Measurements from ENCODE around the gene MGAT4C.
"Not testable (repeated sequence)": the region's sequence is repeated elsewhere in the genome, so short reads cannot be mapped to it uniquely, and the experiment has no call there.

MGAT4C gene

GRCh38 chr12:86122846-86123468 is 133.2 kb downstream of the MGAT4C start:
- no peak for DNase-seq

GRCh38 chr12:86118161-86118560 is 138.0 kb downstream of the MGAT4C start:
- no peak for DNase-seq

GRCh38 chr12:86117711-86118110 is 138.5 kb downstream of the MGAT4C start:
- DNase-seq = no peak

GRCh38 chr12:86104087-86104486 is 152.1 kb downstream of the MGAT4C start:
- no peak for DNase-seq

GRCh38 chr12:86097161-86097560 is 159.0 kb downstream of the MGAT4C start:
- no peak for DNase-seq

- no peak for DNase-seq
These were observed 164.5 kb downstream of the MGAT4C start for GRCh38 chr12:86091681-86092080.

- DNase-seq = no peak
These were observed 174.3 kb downstream of the MGAT4C start for GRCh38 chr12:86081843-86082242.

- DNase-seq = not testable (repeated sequence)
These were observed 197.1 kb downstream of the MGAT4C start for GRCh38 chr12:86059052-86059451.

GRCh38 chr12:86057092-86057845 is 198.9 kb downstream of the MGAT4C start:
- DNase-seq = no peak

GRCh38 chr12:86052921-86053320 is 203.3 kb downstream of the MGAT4C start:
- no peak for DNase-seq

- DNase-seq = no peak
These were observed 206.2 kb downstream of the MGAT4C start for GRCh38 chr12:86050010-86050409.

GRCh38 chr12:86044396-86044795 is 211.8 kb downstream of the MGAT4C start:
- no peak for DNase-seq

GRCh38 chr12:86042062-86042461 is 214.1 kb downstream of the MGAT4C start:
- DNase-seq = no peak

GRCh38 chr12:86018361-86018760 is 237.8 kb downstream of the MGAT4C start:
- no peak for DNase-seq

GRCh38 chr12:86015026-86015425 is 241.2 kb downstream of the MGAT4C start:
- DNase-seq = no peak

- no peak for DNase-seq
These were observed 249.5 kb downstream of the MGAT4C start for GRCh38 chr12:86006727-86007126.

GRCh38 chr12:85998074-85998473 is 258.1 kb downstream of the MGAT4C start:
- DNase-seq = no peak

- no peak for DNase-seq
These were observed 259.9 kb downstream of the MGAT4C start for GRCh38 chr12:85996280-85996679.

- DNase-seq = no peak
These were observed 262.4 kb downstream of the MGAT4C start for GRCh38 chr12:85993746-85994145.

GRCh38 chr12:85985996-85986395 is 270.2 kb downstream of the MGAT4C start:
- DNase-seq = no peak

- no peak for DNase-seq
These were observed 272.6 kb downstream of the MGAT4C start for GRCh38 chr12:85983601-85984000.

- DNase-seq = no peak
These were observed 276.6 kb downstream of the MGAT4C start for GRCh38 chr12:85979641-85980040.

GRCh38 chr12:85975716-85976115 is 280.5 kb downstream of the MGAT4C start:
- no peak for DNase-seq

- no peak for DNase-seq
These were observed 284.4 kb downstream of the MGAT4C start for GRCh38 chr12:85971800-85972199.

- DNase-seq = no peak
These were observed 287.6 kb downstream of the MGAT4C start for GRCh38 chr12:85968606-85969005.
